NK-92 (cell line): ENCODE data around the gene GZMM.

Experiments used
- DNase-seq: peaks from one replicate; lab custom pipeline; 2025; ENCODE audit not compliant: unreplicated experiment; lab: John Stamatoyannopoulos, UW

The GZMM gene

GRCh38 chr19:594265-594870 lies 50.5 kb downstream of the GZMM start:
- DNase-seq: no peak

GRCh38 chr19:595326-596262 lies 51.7 kb downstream of the GZMM start:
- DNase-seq: no peak

GRCh38 chr19:596263-596655 lies 52.4 kb downstream of the GZMM start:
- no peak for DNase-seq

GRCh38 chr19:597406-598315 lies 53.8 kb downstream of the GZMM start:
- DNase-seq: no peak
